HUDEP-2 (cell line): ENCODE measurements around the gene TRIP6.

Experiments
- DNase-seq, 76 experiments: peaks; one replicate each; lab custom pipeline; 2025; ENCODE audit not compliant: unreplicated experiment in 76 of 76; lab: John Stamatoyannopoulos, UW

Gene TRIP6

GRCh38 chr7:100888291-100888987, 21.3 kb downstream of the TRIP6 start:
- peak in 1 of 76 experiments; percentile 19 for DNase-seq

GRCh38 chr7:100888988-100889750, 22.0 kb downstream of the TRIP6 start, which contains the start of gene UFSP1:
TSS of gene UFSP1 (minus strand) at chr7:100889715. CDS start at chr7:100889271, 444 bp downstream.
- peak in 7 of 76 experiments; percentile 41 to 89 (median 67) for DNase-seq

- peak in 1 of 76 experiments; percentile 60 for DNase-seq
These were observed 23.7 kb downstream of the TRIP6 start for GRCh38 chr7:100890653-100891567.

- DNase-seq = peak in 1 of 76 experiments; percentile 3
These were observed 24.5 kb downstream of the TRIP6 start for GRCh38 chr7:100891568-100892247.

- no peak for DNase-seq
These were observed 25.5 kb downstream of the TRIP6 start for GRCh38 chr7:100892364-100893317.

GRCh38 chr7:100893318-100893895, 26.2 kb downstream of the TRIP6 start:
- no peak for DNase-seq

- DNase-seq = peak in 75 of 76 experiments; percentile 31 to 91 (median 80)
These were observed 26.9 kb downstream of the TRIP6 start for GRCh38 chr7:100893910-100894721.

- peak in 54 of 76 experiments; percentile 1 to 68 (median 45) for DNase-seq
These were observed 27.9 kb downstream of the TRIP6 start for GRCh38 chr7:100894860-100895700.

GRCh38 chr7:100895701-100895955, 28.4 kb downstream of the TRIP6 start, which contains the start of gene ACHE:
TSS of gene ACHE (minus strand) at chr7:100895888. CDS start at chr7:100894232, 1,656 bp downstream.
- no peak for DNase-seq

- peak in 71 of 76 experiments; percentile 14 to 86 (median 68) for DNase-seq
These were observed 29.0 kb downstream of the TRIP6 start for GRCh38 chr7:100895956-100896731.

GRCh38 chr7:100896732-100897608, 29.8 kb downstream of the TRIP6 start:
- DNase-seq = peak in 44 of 76 experiments; percentile 3 to 58 (median 30)

- peak in 23 of 76 experiments; percentile 7 to 65 (median 27) for DNase-seq
These were observed 30.7 kb downstream of the TRIP6 start for GRCh38 chr7:100897772-100898454.

GRCh38 chr7:100899432-100899831, 32.2 kb downstream of the TRIP6 start:
- no peak for DNase-seq

- no peak for DNase-seq
These were observed 33.8 kb downstream of the TRIP6 start for GRCh38 chr7:100900978-100901377.

- DNase-seq = no peak
These were observed 34.7 kb downstream of the TRIP6 start for GRCh38 chr7:100901921-100902332.
